DND-41 (cell line): ENCODE data around the gene BCR.

Experiments used
- EZH2 ChIP-seq: IDR thresholded peaks from 3 replicates; pipeline ENCODE4 v1.6.1; 2012; ENCODE audit warnings: borderline replicate concordance, low read depth, mild to moderate bottlenecking, moderate library complexity, low read length, inconsistent platforms; ENCODE audit not compliant: severe bottlenecking
- TF ChIP-seq, protein P1 (sequence below): IDR thresholded peaks from 2 replicates; pipeline ENCODE4 v1.5.1; 2012; ENCODE audit warnings: borderline replicate concordance, low read length, moderate library complexity, mild to moderate bottlenecking; ENCODE audit not compliant: poor library complexity, severe bottlenecking; ENCODE audit errors: extremely low read depth

DNA sequence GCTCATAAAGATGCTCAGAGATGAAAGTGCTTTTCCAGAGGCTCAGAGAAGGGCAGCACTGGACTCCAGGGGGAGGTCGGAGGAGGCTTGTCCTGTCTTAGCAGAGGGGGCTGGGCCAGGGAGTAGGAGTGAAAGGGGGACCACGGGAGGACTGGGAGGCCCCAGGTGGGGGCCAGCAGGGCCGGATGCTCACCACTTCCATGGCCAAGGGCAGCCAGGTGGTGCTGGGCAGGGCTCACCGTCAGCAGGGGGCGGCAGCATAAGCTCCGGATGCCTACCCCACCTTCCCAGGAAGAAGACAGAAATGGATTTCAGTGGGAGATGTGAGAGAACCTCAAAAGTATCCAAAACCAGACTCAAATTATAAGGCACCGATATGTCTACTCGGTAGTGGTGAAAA lies 24.0 kb upstream of the BCR start:
- TF ChIP-seq, protein P1, sequence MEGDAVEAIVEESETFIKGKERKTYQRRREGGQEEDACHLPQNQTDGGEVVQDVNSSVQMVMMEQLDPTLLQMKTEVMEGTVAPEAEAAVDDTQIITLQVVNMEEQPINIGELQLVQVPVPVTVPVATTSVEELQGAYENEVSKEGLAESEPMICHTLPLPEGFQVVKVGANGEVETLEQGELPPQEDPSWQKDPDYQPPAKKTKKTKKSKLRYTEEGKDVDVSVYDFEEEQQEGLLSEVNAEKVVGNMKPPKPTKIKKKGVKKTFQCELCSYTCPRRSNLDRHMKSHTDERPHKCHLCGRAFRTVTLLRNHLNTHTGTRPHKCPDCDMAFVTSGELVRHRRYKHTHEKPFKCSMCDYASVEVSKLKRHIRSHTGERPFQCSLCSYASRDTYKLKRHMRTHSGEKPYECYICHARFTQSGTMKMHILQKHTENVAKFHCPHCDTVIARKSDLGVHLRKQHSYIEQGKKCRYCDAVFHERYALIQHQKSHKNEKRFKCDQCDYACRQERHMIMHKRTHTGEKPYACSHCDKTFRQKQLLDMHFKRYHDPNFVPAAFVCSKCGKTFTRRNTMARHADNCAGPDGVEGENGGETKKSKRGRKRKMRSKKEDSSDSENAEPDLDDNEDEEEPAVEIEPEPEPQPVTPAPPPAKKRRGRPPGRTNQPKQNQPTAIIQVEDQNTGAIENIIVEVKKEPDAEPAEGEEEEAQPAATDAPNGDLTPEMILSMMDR, result no peak
- TF ChIP-seq EZH2, result no peak
